ENCODE data around the gene LIN37. TPM values are rescaled to one million over a fixed set of nuclear protein-coding genes. Genes with fewer than 3 reads are reported as not detected.
A peak's percentile ranks its signal among the peaks of the same experiment; 100 is the strongest.

The LIN37 gene
- total RNA-seq, 4 donors from 2014 or later = 11.6 to 18.3 (median 15.6) TPM

GRCh38 chr19:35755550-35756376 is 7.4 kb downstream of the LIN37 start:
- H3K4me3 ChIP-seq = peak overlapping the region; percentile 80 to 95 (median 89)
- H3K27me3 ChIP-seq = no peaks in the 10 kb centered on the region
- intact Hi-C loops (cut with DNase I) = no loop called here
- H3K27ac ChIP-seq (replicated peaks in 1 of 4) = peak overlapping the region; percentile 93 to 99 (median 98)
- peak; percentile 95 for DNase-seq (ENCODE audit: extremely low spot score)
- 7% methylated on average over 28 of the region's 74 CpGs for WGBS
- TF ChIP-seq POLR2AphosphoS5 (IDR thresholded peaks at IDR 0.05) (peak; percentile 81 to 85), POLR2A (IDR thresholded peaks at IDR 0.05; ENCODE audit: low read depth) (no peak), EP300 (IDR thresholded peaks at IDR 0.05) (peak; percentile 72), CTCF (IDR thresholded peaks at IDR 0.05) (no peak)
- H3K9me3 ChIP-seq = no peaks in the 10 kb centered on the region
- H3K4me1 ChIP-seq = peaks cover 31 to 70% (median 57%) of the 10 kb centered on the region in 4 donors
- peaks cover 26 to 38% (median 31%) of the 10 kb centered on the region in 4 donors for H3K36me3 ChIP-seq

DNA sequence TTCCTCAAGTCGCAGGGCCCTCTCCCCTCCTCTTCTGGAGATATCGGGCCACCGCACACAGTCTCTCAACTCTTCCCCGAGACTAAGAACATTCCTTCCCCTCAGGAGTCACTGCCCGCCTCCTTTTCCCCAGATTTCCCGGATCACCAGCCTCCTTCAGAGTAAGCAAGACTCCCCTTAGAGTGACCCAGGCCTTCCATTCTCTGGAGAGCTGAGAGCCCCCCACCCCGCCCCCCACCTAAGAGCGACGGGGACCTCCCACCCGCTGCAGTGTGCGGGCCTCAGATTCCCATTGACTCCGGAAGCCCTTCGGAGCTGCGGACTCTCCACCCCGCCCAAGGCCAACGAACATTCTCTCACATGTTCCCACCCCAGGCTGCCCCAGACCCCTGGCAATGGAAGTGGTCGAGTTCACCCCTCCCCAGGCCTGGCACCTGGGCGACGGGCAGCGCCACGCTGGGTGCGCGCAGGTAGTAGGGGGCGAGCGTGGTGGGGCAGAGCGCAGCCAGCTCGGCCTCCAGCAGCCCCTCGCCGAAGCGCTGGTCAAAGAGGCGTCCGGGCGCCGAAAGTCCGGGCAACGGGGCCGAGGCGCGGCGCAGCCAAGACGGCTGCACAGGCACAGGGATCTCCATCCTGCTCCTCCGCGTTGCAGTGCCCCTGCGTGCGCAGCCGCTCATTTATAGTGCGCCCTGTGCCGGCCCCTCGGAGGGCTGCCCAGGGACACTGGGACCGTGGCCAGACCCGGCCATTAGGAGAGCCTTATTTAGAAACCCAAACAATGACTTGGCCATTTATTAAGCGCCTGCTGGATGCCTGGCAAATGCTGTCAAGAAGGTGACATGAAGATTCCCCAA is 8.2 kb downstream of the LIN37 start, which contains the start of gene HSPB6:
TSS of gene HSPB6 (minus strand) at position 653 of the 854 bp plus-strand sequence. CDS start at position 632, 21 bp downstream.
- DNase-seq (ENCODE audit: extremely low spot score) = no peak
- Histone ChIP-seq H3K27ac (replicated peaks in 1 of 4) (peak within 1 kb of the TSS; percentile 93 to 99 (median 98)), H3K4me1 (peaks cover 31 to 64% (median 56%) of the 10 kb centered on the region in 4 donors), H3K4me3 (peak within 1 kb of the TSS; percentile 80 to 95 (median 89)), H3K27me3 (no peaks in the 10 kb centered on the region), H3K9me3 (no peaks in the 10 kb centered on the region), H3K36me3 (peaks cover 26 to 45% (median 31%) of the 10 kb centered on the region in 4 donors)
- intact Hi-C loops (cut with DNase I) = no loop called here
- TF ChIP-seq POLR2A (IDR thresholded peaks at IDR 0.05; ENCODE audit: low read depth) = peak; percentile 66
- TF ChIP-seq EP300 (IDR thresholded peaks at IDR 0.05) = no peak
- peak in 1 of 2 donors; percentile 90 for TF ChIP-seq POLR2AphosphoS5 (IDR thresholded peaks at IDR 0.05)
- TF ChIP-seq CTCF (IDR thresholded peaks at IDR 0.05) = no peak
- 3% methylated on average over 38 of the region's 52 CpGs for WGBS

DNA sequence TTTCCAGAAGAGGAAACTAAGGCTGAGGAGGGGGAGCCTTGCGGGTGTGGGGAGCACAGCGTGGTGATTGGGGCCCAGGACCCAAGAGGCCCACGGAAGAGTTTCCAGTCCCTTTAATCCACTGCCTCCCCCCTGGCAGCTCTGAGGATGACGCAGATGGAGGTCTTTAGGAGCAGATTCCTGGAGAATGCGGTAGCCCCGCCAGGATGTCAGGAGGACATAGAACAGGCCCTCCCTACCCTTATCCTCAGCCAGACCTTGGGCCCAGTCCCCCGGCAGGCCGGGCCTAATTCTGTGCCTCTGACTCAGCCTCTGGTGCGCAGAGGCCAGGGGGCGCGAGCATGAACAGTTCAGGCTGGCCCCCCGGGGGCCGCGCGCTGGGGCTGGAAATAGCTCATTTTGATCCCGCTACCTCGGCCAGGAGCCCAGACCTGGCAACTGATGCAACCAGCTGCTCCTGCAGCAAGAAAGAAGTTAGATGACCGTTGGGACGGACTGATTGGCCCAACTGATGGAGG is 8.9 kb downstream of the LIN37 start:
- peak; percentile 94 for DNase-seq (ENCODE audit: extremely low spot score)
- 4% methylated on average over 15 of the region's 19 CpGs for WGBS
- H3K27me3 ChIP-seq = no peaks in the 10 kb centered on the region
- TF ChIP-seq POLR2A (IDR thresholded peaks at IDR 0.05; ENCODE audit: low read depth) = peak; percentile 2
- peak; percentile 69 for TF ChIP-seq EP300 (IDR thresholded peaks at IDR 0.05)
- peak; percentile 84 to 90 for TF ChIP-seq POLR2AphosphoS5 (IDR thresholded peaks at IDR 0.05)
- no peak for TF ChIP-seq CTCF (IDR thresholded peaks at IDR 0.05)
- H3K27ac ChIP-seq (replicated peaks in 1 of 4) = peak overlapping the region; percentile 93 to 99 (median 98)
- H3K4me3 ChIP-seq = peak overlapping the region; percentile 80 to 95 (median 89)
- peaks cover 31 to 59% (median 54%) of the 10 kb centered on the region in 4 donors for H3K4me1 ChIP-seq
- no peaks in the 10 kb centered on the region for H3K9me3 ChIP-seq
- H3K36me3 ChIP-seq = peaks cover 26 to 45% (median 31%) of the 10 kb centered on the region in 4 donors
- intact Hi-C loops (cut with DNase I) = no loop called here

DNA sequence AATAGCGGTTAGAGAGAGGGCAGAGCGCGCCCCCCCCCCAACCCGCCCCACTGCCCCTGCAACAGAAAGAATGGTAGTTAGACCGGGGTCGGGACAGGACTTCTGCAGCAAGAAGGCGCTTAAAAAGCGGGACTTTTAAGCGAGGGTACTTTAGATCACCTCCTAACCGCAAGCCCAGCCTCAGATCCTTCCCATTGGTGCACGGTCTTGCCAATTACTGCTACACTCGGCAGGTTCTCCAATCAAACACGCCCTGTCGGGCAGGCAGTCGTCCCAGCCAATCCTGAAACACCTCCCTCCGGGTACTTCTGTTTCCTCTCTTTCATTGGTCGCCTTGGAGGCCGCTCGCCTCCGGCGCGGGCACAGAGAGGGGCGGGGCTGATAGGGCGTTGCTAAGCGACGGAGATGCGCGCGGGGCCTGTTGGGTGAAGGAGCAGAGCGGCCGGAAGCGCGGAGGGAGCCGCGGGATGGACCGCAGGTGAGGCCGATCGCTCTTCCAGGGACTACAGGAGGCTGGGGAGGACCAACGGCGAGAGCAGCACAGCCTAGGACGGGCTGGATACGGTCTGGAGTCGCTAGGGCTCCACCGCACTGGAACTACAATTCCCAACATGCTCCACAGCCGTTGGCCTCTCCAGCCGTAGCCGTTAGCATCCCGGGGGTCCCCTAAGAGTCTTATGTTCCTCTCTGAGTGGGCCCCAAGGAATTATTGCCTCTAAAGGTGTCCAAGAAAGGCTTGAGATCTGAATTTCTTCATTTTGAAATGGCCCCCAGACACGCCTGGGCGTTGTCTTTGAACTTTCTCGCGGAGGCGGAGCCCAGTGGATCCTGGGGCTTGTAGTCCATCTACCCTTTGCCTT is 9.6 kb downstream of the LIN37 start, which contains the start of gene PROSER3:
TSS of gene PROSER3 (plus strand) at position 428 of the 860 bp plus-strand sequence. CDS start at position 468, 40 bp downstream.
- WGBS = 1% methylated on average over 24 of the region's 53 CpGs
- Histone ChIP-seq H3K4me1 (peaks cover 31 to 59% (median 53%) of the 10 kb centered on the region in 4 donors), H3K4me3 (peak within 1 kb of the TSS; percentile 80 to 95 (median 89)), H3K9me3 (no peaks in the 10 kb centered on the region), H3K27me3 (no peaks in the 10 kb centered on the region), H3K36me3 (peaks cover 21 to 45% (median 27%) of the 10 kb centered on the region in 4 donors), H3K27ac (replicated peaks in 1 of 4) (peak within 1 kb of the TSS; percentile 93 to 99 (median 98))
- TF ChIP-seq POLR2A (IDR thresholded peaks at IDR 0.05; ENCODE audit: low read depth) (peak; percentile 85), CTCF (IDR thresholded peaks at IDR 0.05) (no peak), POLR2AphosphoS5 (IDR thresholded peaks at IDR 0.05) (peak; percentile 82 to 95)
- DNase-seq (ENCODE audit: extremely low spot score) = peak; percentile 100
- intact Hi-C loops (cut with DNase I) = no loop called here

Data from esophagus muscularis mucosa (tissue), 4 donors.